ENCODE data around the gene FAM222A.

- TF ChIP-seq EZH2 (IDR thresholded peaks at IDR 0.05; ENCODE audit: borderline replicate concordance, low read length): no peak
- TF ChIP-seq, protein P1, sequence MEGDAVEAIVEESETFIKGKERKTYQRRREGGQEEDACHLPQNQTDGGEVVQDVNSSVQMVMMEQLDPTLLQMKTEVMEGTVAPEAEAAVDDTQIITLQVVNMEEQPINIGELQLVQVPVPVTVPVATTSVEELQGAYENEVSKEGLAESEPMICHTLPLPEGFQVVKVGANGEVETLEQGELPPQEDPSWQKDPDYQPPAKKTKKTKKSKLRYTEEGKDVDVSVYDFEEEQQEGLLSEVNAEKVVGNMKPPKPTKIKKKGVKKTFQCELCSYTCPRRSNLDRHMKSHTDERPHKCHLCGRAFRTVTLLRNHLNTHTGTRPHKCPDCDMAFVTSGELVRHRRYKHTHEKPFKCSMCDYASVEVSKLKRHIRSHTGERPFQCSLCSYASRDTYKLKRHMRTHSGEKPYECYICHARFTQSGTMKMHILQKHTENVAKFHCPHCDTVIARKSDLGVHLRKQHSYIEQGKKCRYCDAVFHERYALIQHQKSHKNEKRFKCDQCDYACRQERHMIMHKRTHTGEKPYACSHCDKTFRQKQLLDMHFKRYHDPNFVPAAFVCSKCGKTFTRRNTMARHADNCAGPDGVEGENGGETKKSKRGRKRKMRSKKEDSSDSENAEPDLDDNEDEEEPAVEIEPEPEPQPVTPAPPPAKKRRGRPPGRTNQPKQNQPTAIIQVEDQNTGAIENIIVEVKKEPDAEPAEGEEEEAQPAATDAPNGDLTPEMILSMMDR (conservative IDR thresholded peaks at IDR 0.05 in 1 of 2, IDR thresholded peaks at IDR 0.05 in 1 of 2; ENCODE audit: extremely low read depth in 1 of 2, insufficient read depth in 1 of 2, low read depth in 1 of 2, low read length in 2 of 2): no peak
Measured at GRCh38 chr12:109814600-109815150, 101.0 kb downstream of the FAM222A start.

All from mammary epithelial cell (primary cell).